ENCODE data around the gene CELF5. TPM values are rescaled to one million over a fixed set of nuclear protein-coding genes. Genes with fewer than 3 reads are reported as not detected.

The CELF5 gene
- total RNA-seq (2013; cell fraction: nucleolus; rRNA removed) = not detected in 2 replicates
- total RNA-seq (2014; rRNA removed) = not detected in 2 replicates
- not detected in 2 replicates for total RNA-seq (2014; rRNA removed; fragmentation: Illumina TruSeq; extraction: Trizol)
- not detected in 2 replicates for total RNA-seq (2021)
- not detected for polyA plus RNA-seq (2011; ENCODE audit: low read depth)
- polyA plus RNA-seq (2011; rRNA removed) = 0.01 and 0.04 TPM in 2 replicates
- not detected in 2 replicates for polyA plus RNA-seq (2011; cell fraction: cytosol; rRNA removed)
- 0.16 and 0.51 TPM in 2 replicates for polyA plus RNA-seq (2011; cell fraction: nucleus; rRNA removed)
- polyA plus RNA-seq (2012) = 0.07 TPM in 1 of 2 replicates, not detected in the other
- not detected in 2 replicates for polyA plus RNA-seq (2014; fragmentation: Illumina TruSeq; extraction: Trizol)
- not detected for polyA plus RNA-seq (2014; fragmentation: Nextera tagmentation; extraction: Ambion mirVana)
- polyA plus RNA-seq (2014; rRNA removed) = 0.01 and 0.16 TPM in 2 replicates
- polyA plus RNA-seq (2016; fragmentation: Nextera tagmentation; extraction: Ambion mirVana) = not detected
- 0.21 TPM in 1 of 2 replicates, not detected in the other for polyA minus RNA-seq (2011; rRNA and poly(A)+ RNA removed)
- polyA minus RNA-seq (2011; cell fraction: cytosol; rRNA and poly(A)+ RNA removed) = not detected in 2 replicates
- polyA minus RNA-seq (2011; cell fraction: nucleus; rRNA and poly(A)+ RNA removed) = 0.38 TPM in 1 of 2 replicates, not detected in the other
- Bru-seq, nascent RNA = percentile 0 among the genes with signal in this experiment
- BruChase-seq, experiment 1, labeled RNA remaining after a 6-hour chase = percentile 12 among the genes with signal in this experiment
- percentile 4 among the genes with signal in this experiment for BruChase-seq, experiment 2, labeled RNA remaining after a 2-hour chase
- long read RNA-seq, experiment 1 = 0 reads
- long read RNA-seq, experiment 2 = 0 reads

- H3K4me2 ChIP-seq (ENCODE audit: control insufficient read depth, insufficient read depth) = no peak within 1 kb of the TSS
- in situ Hi-C loops (cut with MboI) = no loop called here
- TF ChIP-seq, protein P1, sequence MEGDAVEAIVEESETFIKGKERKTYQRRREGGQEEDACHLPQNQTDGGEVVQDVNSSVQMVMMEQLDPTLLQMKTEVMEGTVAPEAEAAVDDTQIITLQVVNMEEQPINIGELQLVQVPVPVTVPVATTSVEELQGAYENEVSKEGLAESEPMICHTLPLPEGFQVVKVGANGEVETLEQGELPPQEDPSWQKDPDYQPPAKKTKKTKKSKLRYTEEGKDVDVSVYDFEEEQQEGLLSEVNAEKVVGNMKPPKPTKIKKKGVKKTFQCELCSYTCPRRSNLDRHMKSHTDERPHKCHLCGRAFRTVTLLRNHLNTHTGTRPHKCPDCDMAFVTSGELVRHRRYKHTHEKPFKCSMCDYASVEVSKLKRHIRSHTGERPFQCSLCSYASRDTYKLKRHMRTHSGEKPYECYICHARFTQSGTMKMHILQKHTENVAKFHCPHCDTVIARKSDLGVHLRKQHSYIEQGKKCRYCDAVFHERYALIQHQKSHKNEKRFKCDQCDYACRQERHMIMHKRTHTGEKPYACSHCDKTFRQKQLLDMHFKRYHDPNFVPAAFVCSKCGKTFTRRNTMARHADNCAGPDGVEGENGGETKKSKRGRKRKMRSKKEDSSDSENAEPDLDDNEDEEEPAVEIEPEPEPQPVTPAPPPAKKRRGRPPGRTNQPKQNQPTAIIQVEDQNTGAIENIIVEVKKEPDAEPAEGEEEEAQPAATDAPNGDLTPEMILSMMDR (IDR thresholded peaks at IDR 0.05 in 2 of 3, conservative IDR thresholded peaks at IDR 0.05 in 1 of 3; ENCODE audit: control insufficient read depth in 2 of 3, extremely low read depth in 1 of 3, insufficient read depth in 1 of 3, low read depth in 3 of 3, low read length in 3 of 3) = peak; percentile 33 to 51 (median 35); a peak in 5 of 6 replicates
- TF ChIP-seq MYC (IDR thresholded peaks at IDR 0.05; ENCODE audit: insufficient read depth, insufficient read length, insufficient replicate concordance, low read length, severe bottlenecking) (no peak), ZNF274 (IDR thresholded peaks at IDR 0.05; ENCODE audit: insufficient read depth, insufficient read length) (no peak), SIN3A (IDR thresholded peaks at IDR 0.05; ENCODE audit: low read depth, low read length) (no peak), TAF1 (IDR thresholded peaks at IDR 0.05; ENCODE audit: borderline replicate concordance, low read depth, low read length) (no peak), RAD21 (IDR thresholded peaks at IDR 0.05; ENCODE audit: insufficient read depth, low read depth, low read length) (peak; percentile 42), POLR2AphosphoS5 (IDR thresholded peaks at IDR 0.05; ENCODE audit: low read length) (no peak)
- no peaks in the 10 kb centered on the region for H4K20me1 ChIP-seq (ENCODE audit: control insufficient read depth, insufficient read depth)
- no peaks in the 10 kb centered on the region for H3K79me2 ChIP-seq (ENCODE audit: control insufficient read depth, insufficient read depth, low read length)
- H3K4me3 ChIP-seq = no peak within 1 kb of the TSS
- BruUV-seq (replicated peaks) = no TSS peak
- no peak within 1 kb of the TSS for H3K27ac ChIP-seq (ENCODE audit: control insufficient read depth, insufficient read depth)
- whole genome bisulfite sequencing (ENCODE audit: insufficient coverage, insufficient replicate concordance, low lambda C conversion rate, missing lambda C conversion rate) = 9% methylated on average over 40 of the region's 94 CpGs
- no peaks in the 10 kb centered on the region for H3K9me3 ChIP-seq (replicated peaks; ENCODE audit: control insufficient read depth, insufficient read depth, low read length)
- H2AFZ ChIP-seq (ENCODE audit: control insufficient read depth, low read depth, low read length) = no peak within 1 kb of the TSS
- no peaks in the 10 kb centered on the region for H3K4me1 ChIP-seq (ENCODE audit: control insufficient read depth, insufficient read depth, low read length)
- no peaks in the 10 kb centered on the region for H3K36me3 ChIP-seq (ENCODE audit: control insufficient read depth in 2 of 2, insufficient read depth in 2 of 2, low read length in 1 of 2)
- ChIA-PET RAD21 (ENCODE audit: unreplicated experiment) (no interaction called here), SMC1A (ENCODE audit: uncharacterized antibody, unreplicated experiment) (no interaction called here), POLR2A (no interaction called here), CTCF (interaction anchor here (0.5 to 0.7 kb wide), 2 partner anchors 51 to 524 kb away, joined by 3 read pairs; no protein-coding TSS in a partner anchor)
- intact Hi-C loops (cut with micrococcal nuclease; ENCODE audit: unreplicated experiment) = no loop called here
- DNase-seq (ENCODE audit: low read depth, low spot score) (no peak), FAIRE-seq (no peak), ATAC-seq (peak; percentile 64)
- peaks cover 0 to 2% of the 10 kb centered on the region in 2 experiments; a peak in 2 of 4 replicates for H3K27me3 ChIP-seq (replicated peaks in 1 of 2; ENCODE audit: control insufficient read depth in 2 of 2, insufficient read depth in 2 of 2, low read length in 1 of 2)
- no peak within 1 kb of the TSS for H3K9ac ChIP-seq (ENCODE audit: control insufficient read depth, insufficient read depth, low read length)
These were observed at the start of gene CELF5 for GRCh38 chr19:3224346-3225168. TSS of gene CELF5 (plus strand) at chr19:3224661. CDS start at chr19:3224740, 79 bp downstream.
